DMS153 treated with DMSO at 0.1 percent for 48 hours (cell line): ENCODE data around the gene FAM83C.

Experiments used
- DNase-seq: peaks from one replicate; lab custom pipeline; 2025; ENCODE audit not compliant: unreplicated experiment; lab: John Stamatoyannopoulos, UW

The FAM83C gene

DNA sequence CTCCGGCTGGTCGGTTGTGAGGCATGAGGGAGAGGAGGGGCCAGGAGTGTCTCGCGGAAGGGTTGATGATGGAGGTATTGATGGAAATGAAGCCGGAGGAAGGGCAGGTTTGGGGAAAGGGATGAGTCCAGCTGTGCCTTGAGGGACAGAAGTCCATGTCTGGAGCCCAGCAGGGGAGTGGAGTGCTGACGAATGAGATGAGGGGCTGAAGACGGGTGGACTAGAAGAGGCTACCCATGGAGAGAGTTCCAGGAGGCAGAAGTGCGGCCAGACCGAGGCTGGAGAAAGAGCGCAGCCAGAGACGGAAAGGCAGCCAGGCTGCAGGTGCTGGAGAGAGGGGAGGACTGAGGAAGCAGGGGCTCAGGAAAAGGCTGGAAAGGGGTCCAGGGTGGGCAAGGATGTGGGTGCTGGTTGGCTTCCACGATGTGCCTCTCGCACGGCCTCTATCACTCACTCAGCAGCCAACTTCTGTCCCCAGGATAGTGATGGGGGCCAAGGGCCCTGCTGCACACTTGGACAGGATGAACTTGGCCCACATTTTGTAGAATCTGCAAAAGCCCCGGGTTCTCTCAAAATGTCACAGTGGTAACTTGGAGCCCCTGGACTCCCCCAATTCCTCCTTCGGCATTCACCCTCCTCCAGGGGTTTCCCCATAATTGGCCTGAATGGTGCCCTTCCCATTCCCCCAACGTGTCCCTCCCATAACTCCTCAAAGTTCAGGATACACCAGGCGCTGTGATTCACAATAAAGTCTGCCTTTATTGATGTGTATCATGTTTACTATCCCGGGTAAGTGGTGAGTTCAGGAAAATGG lies 7.0 kb downstream of the FAM83C start:
- no peak for DNase-seq

DNA sequence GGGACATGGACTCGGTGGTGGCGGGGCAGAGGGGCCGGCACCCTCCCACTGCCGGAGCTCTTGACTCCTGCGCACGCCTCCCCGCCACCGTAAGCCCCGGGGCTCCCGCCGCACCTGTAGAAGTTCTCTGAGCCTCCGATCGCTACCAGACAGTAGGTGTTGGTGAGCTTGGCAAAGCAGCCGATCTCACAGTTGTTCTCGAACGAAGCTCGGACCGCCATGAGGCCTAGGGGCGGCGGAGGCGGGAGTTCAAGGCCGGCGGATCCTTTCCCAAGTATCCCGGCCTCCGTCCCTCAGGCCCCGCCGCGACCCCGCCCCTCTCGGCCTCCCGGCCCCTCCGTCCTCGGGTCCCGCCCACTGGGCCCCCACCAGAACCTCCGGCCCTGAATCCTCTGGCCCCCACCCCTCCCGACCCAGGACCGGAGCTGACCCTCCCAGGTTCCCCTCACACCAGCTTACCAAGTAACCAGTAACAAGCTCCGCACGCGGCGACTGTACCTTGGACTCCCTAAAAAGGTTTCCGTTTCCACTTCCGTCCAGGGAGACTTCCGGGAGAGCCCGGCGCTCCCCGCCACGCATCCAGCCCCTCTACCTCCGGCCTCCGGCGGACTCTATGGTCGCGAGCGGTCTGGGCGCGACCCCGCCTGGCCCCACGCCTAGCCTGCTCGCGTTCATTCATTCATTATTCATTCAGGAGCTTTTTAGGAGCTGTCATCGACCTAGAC lies 7.8 kb downstream of the FAM83C start, which contains the start of gene EIF6:
Gene EIF6 (minus strand): TSS at position 506 of the 725 bp plus-strand sequence. CDS start 285 bp downstream, at position 221.
- peak; percentile 81 for DNase-seq

DNA sequence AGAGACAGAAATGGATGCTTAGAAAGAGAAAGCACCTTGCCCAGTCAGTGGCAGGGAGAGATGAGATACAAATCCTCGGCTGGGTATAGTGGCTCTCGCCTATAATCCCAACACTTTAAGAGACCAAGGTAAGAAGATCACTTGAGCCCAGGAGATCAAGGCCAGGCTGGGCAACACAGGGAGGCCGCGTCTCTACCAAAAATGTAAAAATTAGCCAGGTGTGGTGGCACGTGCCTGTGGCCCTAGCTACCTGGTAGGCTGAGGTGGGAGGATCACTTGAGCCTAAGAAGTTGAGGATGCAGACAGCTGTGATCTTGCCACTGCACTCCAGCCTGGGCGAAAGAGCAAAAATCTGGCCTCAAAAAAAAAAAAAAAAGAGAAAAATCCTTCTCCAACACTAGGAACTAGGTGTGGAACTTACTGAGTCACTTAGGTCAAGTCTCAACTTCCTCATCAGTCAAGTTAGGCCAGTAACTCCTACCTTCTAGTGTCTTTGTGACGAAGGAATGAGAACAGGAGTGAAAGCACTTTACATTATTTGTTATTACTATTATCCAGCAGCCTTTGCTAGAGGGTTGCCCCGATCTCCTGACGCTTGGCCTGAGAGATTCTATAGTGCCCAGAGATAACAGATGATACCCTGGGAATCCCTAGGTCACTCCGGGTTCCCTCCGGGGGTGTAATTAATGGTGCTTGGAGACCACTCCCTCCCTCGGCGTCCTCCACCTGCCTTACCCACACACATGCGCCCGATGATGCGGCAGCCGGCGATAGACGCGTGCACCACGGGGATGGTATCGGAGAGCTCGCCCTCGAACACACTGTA lies 8.6 kb downstream of the FAM83C start:
- DNase-seq, result no peak

DNA sequence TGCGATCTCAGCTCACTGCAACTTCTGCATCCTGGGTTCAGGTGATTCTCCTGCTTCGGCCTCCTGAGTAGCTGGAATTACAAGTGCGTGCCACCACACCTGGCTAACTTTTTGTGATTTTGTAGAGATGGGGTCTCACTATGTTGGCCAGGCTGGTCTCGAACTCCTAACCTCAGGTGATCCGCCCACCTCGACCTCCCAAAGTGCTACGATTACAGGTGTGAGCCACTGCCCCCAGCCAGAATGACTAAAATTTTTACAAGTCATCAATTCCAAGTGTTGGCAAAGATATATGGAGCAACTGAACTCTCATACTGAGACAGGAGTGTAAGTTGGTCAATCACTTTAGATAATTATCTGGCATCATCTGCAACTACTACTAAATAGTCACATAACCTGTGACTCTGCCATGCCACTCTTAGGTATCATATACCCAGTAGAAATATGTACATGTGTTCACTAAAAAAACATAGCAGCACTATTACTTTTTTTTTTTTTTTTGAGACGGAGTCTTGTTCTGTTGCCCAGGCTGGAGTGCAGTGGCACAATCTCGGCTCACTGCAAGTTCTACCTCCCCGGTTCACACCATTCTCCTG lies 10.6 kb downstream of the FAM83C start:
- no peak for DNase-seq

DNA sequence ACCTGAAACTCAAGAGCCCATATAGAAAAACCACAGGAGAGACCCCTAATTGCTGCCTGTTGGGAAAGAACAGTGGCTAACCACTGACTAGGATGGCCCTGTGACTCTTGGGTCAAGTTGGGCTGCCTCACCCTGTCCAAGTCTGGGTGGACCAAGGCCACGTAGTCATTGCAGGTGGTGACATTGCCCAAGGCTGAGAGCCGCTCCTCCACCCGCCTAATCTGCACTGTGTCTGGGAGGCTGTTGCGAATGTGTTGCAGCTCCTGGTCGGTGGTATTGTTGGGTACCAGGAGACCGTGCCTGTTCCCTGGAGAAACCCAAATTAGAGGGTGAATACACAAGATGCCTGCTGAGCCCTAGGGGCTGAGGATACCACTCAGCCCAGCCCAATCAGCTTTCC lies 11.7 kb downstream of the FAM83C start:
- no peak for DNase-seq

DNA sequence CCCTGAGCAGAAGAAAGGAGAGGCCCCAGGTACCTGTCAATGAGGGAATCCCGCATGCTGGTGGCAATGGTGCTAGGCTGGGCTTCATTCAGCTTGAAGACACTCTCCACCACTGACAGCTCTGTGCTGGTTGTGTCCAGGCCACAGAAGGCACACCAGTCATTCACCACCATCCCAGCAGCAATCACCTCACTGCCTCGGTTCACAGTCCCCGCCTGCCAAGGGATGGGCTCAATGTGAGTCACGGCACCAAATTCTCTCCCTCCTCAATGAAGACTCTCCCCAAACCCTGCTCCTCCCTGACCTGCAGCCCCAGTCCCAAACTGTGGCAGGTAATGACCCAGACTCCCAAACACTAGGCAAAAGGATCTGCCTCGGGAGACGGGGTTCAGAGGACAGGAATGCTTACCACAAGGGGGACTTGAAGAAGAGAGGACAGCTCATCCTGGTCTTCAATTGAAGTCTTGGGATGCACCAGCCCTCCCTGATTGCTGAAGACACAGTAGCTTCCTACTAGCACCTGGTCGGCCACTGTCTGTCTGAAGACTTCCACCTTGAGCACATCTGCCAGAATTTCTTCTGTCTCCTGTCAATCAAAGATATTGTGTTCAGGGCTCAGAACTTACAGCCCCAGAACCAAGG lies 12.6 kb downstream of the FAM83C start:
- DNase-seq, result no peak

DNA sequence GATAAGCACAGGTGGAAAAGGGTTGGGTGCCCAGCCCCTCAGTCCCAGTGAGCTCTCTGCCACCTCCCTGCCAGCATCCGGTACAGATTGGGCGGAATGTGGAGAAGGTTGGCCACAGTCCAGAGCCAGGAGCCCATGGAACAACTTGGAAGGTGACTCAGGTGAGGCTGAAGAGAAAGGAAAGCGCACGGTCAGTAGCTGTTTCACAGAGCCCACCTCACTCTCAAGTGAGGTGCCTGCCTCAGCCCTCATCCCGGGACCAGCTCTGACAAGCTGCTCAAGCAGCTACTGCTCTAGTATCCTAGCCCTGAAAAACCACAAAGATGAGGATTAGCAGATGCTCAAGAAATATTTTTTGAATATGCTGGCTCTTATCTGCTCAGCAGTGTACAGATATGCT lies 13.2 kb downstream of the FAM83C start:
- DNase-seq, result no peak

DNA sequence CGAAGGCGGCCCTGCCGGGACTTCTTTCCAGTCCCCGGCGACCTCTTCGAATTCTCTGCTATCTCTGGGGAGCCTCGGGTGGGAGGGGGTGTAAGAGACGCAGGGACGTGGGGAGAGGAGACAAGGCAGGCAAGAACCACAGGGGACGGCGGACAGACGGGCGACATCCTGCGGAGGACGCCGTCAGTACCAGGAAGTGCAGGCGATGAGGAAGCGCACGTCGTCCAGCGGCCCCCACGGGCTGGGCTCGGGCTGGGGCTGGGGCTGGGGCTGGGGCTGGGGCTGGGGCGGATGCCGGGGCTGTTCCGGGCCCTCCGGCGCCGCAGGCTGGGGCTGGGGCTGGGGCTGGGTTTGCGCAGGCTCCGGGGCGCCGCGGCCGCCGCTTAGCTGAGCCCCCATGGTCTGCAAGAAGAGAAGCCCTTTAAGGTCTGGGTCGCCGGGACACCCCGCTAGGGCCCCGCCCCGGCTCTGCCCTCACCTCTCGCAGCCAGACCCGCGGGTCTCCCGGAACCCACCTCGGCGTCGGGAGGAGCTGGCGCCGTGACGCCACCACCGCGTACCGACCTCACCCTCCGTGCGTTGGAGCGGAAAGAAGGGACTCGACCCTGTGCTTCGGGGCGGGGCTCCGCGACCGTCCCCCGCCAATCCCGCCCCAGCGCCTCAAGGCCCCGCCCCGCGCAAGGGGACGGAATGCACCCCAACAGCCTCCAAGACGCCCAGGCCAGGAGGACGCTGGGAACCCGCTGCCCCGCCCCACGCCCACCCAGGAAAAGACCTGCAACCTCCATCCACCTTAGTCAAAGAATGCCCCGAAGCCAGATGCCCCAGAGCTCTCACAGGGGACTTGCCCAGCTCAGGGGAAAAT lies 14.5 kb downstream of the FAM83C start, which contains the start of gene MMP24OS:
Gene MMP24OS (minus strand): TSS at position 592 of the 865 bp plus-strand sequence. CDS start 193 bp downstream, at position 399.
- peak; percentile 85 for DNase-seq

DNA sequence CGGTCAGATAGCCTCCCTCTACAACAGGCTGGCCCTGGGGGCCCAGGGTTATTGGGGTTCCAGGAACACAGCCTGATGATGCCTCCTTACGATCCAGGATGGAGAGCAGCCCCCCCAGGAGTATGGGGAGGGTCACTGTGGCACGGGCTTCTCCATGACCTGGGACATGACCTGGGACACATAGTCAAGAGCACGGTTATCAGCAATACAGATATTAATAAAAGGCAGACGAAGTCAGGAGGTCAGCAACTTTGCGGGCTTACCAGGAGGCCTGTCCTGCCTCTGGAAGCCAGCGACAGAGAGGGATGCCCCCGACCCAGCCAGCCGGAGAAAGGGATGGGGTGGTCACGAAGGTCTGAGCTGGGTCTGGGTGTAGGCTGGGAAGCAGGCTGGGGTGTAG lies 15.1 kb downstream of the FAM83C start:
- no peak for DNase-seq

DNA sequence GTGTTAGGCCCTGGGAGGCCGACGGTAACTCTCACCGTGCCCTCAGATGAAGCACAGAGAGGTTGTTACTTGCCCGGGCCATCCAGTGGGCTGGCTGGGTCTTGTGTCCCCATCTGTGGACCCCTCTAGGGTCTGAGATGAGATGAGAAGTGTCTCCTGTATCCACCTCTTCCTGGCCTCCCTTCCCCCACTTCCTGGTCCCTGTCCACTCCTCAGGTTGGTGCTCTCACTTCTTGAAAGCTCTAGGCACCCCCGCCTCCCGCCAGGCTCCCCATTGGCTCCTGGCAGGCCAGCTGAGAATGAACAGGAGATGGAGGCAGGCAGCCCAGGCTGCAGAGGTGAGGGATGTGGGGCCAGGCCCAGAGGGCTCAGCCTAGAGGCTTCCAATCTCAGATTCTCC lies 15.8 kb downstream of the FAM83C start:
- no peak for DNase-seq

DNA sequence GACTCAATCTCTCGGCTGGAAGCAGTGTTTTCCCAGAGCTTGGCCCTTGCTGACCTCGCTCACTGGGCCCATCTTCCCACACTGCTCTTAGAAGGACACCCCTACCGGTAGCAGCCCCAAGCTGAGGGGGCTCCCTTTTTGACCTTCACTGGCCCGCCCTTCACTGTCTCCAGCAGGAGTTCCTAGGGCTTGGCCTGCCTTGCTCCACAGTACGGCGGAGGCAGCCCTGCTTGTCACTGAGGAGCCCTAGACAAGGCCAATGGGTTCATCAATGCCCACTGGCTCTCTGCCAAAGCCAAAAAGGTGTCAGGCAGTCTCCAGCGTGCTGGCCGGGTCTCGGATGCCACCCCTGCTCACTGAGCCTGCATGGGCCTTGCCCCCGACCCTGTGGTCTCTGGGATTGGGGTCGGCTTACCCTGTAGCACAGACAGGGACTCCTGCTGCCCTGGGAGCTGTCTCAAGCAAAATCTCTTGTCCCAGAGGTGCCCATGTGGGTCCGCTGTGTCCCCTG lies 16.4 kb downstream of the FAM83C start:
- DNase-seq, result no peak

DNA sequence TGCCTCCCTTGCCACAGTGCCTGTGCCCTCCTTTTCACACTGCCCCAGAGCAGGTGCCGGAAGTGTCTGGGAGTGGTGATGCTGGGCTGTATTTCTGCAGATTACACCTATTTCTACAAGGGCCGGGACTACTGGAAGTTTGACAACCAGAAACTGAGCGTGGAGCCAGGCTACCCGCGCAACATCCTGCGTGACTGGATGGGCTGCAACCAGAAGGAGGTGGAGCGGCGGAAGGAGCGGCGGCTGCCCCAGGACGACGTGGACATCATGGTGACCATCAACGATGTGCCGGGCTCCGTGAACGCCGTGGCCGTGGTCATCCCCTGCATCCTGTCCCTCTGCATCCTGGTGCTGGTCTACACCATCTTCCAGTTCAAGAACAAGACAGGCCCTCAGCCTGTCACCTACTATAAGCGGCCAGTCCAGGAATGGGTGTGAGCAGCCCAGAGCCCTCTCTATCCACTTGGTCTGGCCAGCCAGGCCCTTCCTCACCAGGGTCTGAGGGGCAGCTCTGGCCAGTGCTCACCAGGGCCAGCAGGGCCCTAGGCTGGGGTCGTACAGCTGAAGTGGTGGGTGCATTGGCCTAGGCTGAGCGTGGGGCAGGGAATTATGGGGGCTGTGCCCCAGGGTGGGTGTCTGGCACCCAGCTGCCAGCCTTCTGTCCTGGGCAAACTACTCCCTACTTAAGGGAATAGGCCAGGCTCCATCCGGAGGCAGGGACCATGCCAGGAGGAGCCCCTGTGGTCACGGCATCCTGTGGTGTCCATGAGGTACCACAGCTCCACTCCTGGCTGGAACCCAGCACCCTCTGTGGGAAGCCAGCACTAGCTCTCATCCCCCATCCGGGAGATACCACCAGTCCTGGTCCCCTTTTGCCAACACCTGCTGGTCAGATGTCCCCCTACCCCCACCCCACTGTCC lies 17.8 kb downstream of the FAM83C start:
- no peak for DNase-seq

DNA sequence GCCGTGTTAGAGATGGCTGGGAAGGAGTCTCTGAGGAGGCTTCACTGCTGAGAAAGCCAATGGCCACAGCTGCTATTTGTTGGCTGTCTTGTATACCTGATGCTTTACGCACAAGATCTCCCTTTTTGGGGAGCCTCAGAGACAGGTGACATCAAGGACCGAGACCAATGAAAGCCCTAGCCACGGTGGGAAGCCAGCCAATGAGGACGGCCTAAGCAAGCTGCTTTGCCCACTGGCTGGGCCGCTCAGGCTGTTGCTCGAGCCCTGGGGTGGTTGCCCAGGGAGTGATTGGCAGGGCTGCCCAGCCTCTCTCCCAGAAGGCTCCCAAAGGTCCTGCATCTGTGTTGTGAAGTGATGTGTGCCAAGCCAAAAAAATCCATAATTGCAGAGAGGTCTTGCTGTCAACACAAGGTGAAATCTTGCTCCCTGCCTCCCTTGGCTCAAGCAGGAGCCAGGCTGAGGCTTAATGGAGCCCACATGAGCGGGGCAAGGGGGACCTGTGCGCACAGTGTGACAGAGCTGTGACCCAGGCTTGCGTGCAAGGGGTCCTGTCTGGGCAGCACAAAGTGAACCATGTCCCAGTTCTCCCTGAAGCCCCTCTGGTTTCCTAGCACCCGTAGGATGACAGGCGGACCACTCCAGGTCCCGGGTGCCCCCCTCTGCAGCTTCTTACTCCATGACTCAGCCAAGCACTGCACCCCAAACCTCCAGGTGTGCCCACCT lies 18.6 kb downstream of the FAM83C start:
- DNase-seq, result no peak

DNA sequence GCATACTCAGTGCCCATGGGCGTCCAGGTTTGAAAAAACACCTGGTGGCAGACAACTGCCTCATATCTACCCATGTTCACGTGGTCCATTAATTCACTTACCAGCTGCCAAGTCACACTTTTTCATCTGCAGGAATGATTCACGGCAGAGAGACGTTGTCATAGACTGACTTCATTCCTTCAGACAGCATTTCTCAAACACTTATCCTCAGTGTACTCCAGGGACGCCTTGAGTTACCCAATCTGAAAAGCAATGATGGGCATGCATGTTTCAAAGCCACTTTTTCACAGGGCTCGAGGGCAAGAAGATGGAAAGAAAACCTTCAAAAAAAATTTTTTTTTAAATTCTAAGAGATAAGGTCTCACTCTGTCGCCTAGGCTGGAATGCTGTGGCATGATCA lies 20.3 kb downstream of the FAM83C start:
- DNase-seq, result no peak

DNA sequence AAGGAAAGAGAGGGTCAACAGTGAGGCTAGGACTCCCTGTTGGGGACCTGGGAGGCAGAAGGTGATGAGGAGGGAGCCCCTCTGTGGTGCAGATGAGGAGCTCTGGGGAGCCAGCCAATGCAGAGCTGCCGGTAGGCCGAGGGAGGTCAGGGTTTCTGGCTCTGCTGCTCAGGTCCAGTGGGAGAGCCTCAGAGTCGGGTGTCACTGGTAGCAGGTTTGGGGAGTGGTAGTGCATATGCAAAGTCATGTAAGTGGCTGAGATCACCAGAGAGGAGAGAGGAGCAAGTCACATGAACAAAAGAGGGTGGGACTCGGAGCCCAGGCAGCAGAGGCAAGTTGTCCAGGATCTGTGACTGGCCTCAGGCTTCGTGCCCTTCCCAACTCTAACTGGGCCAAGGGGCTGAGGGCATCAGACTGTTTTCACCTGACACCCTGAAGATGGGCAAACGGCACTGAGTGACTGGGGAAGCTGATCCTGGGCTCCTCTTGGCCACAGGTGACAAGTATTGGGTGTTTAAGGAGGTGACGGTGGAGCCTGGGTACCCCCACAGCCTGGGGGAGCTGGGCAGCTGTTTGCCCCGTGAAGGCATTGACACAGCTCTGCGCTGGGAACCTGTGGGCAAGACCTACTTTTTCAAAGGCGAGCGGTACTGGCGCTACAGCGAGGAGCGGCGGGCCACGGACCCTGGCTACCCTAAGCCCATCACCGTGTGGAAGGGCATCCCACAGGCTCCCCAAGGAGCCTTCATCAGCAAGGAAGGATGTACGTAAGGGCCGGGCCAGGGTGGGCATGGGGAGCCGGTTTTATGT lies 20.9 kb downstream of the FAM83C start:
- DNase-seq, result no peak

DNA sequence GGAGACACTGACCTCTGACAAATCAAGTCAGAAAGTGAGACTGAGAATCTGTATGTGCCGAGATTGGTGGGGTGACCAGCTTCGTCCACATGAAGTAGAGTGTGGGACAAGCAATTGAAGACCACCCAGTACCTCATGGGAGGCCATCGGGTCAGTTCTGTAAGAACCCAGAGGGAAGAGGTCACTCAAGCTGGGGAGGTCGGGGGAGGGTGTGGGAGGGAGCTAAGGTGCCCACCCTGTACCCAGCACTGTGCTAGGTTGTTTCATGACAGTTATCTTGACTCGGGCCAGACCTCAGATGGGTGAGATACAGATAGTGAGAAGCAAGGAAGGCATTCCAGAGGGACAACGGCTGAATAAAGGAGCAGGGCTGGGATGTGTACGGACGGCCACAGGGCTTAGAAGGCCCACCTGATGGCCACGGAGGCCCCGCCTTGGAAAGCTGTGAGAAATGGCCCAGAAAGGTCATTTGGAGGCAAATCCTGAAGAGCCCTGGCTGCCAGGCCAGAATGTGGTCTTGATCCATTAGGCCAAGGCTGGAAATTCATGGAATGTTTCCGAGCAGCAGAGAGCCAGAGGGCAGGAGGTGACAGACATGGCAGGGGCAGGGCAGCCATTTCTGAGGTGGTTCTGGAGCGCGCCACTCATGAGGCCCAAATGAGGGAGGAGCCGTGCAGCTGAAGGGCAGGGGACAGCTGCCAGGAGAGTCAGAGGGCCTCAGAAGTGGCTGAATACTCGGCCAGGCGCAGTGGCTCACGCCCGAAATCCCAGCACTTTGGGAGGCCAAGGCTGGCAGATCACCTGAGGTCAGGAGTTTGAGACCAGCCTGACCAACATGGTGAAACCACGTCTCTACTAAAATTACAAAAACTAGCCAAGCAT lies 22.0 kb downstream of the FAM83C start:
- no peak for DNase-seq
